Osteocyte (in vitro differentiated cells): ENCODE data around the gene ACTN4. TPM values are rescaled to one million over a fixed set of nuclear protein-coding genes. Genes with fewer than 3 reads are reported as not detected.

ENCODE experiments used
- DNase-seq: peaks from one replicate; pipeline ENCODE4 v3.0.0; 2021; ENCODE audit warnings: mixed read lengths; ENCODE audit not compliant: unreplicated experiment; ENCODE audit errors: extremely low spot score
- H3K27ac Mint-ChIP-seq: one replicate; pipeline ENCODE4 v1.8.0; 2021; ENCODE audit warnings: mild to moderate bottlenecking, mixed read lengths; ENCODE audit not compliant: unreplicated experiment
- H3K27me3 Mint-ChIP-seq: one replicate; pipeline ENCODE4 v1.8.0; 2021; ENCODE audit warnings: mixed read lengths; ENCODE audit not compliant: unreplicated experiment
- H3K36me3 Mint-ChIP-seq: one replicate; pipeline ENCODE4 v1.8.0; 2021; ENCODE audit warnings: mixed read lengths; ENCODE audit not compliant: unreplicated experiment
- H3K4me1 Mint-ChIP-seq: one replicate; pipeline ENCODE4 v1.8.0; 2021; ENCODE audit warnings: mixed read lengths; ENCODE audit not compliant: unreplicated experiment
- H3K4me3 Mint-ChIP-seq: one replicate; pipeline ENCODE4 v1.8.0; 2021; ENCODE audit warnings: mild to moderate bottlenecking, moderate library complexity, mixed read lengths; ENCODE audit not compliant: unreplicated experiment
- H3K9me3 Mint-ChIP-seq: one replicate; pipeline ENCODE4 v1.8.0; 2021; ENCODE audit warnings: mixed read lengths; ENCODE audit not compliant: unreplicated experiment
- CTCF ChIP-seq: fragments of 200-600 bp; sonication (generic); IDR thresholded peaks from 2 replicates; pipeline ENCODE4 v1.5.0; 2021; ENCODE audit warnings: antibody characterized with exemption, mild to moderate bottlenecking, moderate library complexity
- total RNA-seq: library from RNA; stranded (reverse); gene quantifications from 2 replicates; pipeline ENCODE4 v1.2.1, GENCODE V29; 2021

The ACTN4 gene
- total RNA-seq, 1 donor from 2014 or later = 525 TPM

- no peak for DNase-seq
- H3K27ac Mint-ChIP-seq = peak overlapping the region; percentile 99
- H3K36me3 Mint-ChIP-seq = peaks cover 8% of the 10 kb centered on the region
- peak overlapping the region; percentile 35 for H3K4me3 Mint-ChIP-seq
- TF ChIP-seq CTCF = no peak
- H3K27me3 Mint-ChIP-seq = no peaks in the 10 kb centered on the region
- no peaks in the 10 kb centered on the region for H3K9me3 Mint-ChIP-seq
- peaks cover 96% of the 10 kb centered on the region for H3K4me1 Mint-ChIP-seq
These were observed 5.7 kb downstream of the ACTN4 start for GRCh38 chr19:38653028-38653571.

DNA sequence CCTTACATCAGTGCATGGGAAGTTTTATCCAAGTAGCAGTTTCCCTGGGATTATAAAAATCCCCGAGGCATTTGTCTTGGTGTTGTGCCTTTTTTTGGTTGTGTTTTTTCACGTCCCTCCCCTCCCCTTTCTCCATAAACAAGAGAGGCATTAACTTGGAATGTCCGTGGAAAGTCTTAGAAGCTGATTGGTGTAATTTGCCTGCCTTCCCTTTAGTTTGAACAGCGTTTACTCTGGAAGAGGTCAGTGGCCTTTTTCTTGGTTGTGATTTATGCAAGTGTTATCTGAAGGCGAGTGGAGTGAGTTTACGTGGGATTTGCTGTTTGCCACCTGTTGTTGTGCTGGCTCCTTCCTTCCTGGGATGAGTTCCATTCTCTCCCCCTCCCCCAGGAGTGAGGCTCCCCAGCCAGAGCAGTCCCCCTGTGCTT, 7.2 kb downstream of the ACTN4 start:
- no peak for TF ChIP-seq CTCF
- H3K27me3 Mint-ChIP-seq = no peaks in the 10 kb centered on the region
- peaks cover 8% of the 10 kb centered on the region for H3K36me3 Mint-ChIP-seq
- H3K27ac Mint-ChIP-seq = peak overlapping the region; percentile 99
- DNase-seq = no peak
- H3K9me3 Mint-ChIP-seq = no peaks in the 10 kb centered on the region
- H3K4me3 Mint-ChIP-seq = peak overlapping the region; percentile 33
- H3K4me1 Mint-ChIP-seq = peaks cover 99% of the 10 kb centered on the region

DNA sequence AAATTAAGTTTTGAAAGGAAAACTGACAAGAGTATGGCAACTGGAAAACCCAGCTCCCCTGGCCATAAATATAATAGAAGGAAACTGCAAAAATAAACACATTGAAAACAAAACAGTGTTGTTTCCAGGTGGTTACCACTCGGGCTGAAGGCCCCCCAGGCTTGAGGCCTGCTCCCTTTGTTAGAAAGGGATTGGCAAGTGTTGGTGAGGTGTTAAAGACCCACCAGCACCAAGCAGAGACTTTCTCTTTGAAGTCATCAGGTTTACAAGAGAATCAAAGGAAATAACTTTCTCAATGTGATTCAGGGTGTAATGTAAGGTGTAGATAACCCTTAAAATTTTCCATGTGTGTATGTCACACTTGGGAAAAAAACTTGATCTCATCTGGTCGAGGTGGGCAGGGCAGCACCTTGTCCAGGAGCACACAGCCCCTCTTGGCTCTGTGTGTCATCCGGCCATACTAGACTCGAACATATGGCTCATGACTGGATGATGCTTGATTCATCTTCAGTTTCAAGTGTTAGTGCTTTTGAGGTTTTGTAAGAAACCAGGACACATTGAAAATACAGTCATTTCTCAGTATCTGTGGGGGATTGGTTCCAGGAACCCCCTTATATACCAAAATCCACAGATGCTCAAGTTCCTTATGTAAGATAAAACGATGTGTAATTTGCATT, 7.8 kb downstream of the ACTN4 start:
- peak overlapping the region; percentile 99 for H3K27ac Mint-ChIP-seq
- H3K36me3 Mint-ChIP-seq = peaks cover 8% of the 10 kb centered on the region
- H3K4me3 Mint-ChIP-seq = peak overlapping the region; percentile 33
- H3K4me1 Mint-ChIP-seq = peaks cover 99% of the 10 kb centered on the region
- DNase-seq = no peak
- no peaks in the 10 kb centered on the region for H3K9me3 Mint-ChIP-seq
- no peaks in the 10 kb centered on the region for H3K27me3 Mint-ChIP-seq
- no peak for TF ChIP-seq CTCF

DNA sequence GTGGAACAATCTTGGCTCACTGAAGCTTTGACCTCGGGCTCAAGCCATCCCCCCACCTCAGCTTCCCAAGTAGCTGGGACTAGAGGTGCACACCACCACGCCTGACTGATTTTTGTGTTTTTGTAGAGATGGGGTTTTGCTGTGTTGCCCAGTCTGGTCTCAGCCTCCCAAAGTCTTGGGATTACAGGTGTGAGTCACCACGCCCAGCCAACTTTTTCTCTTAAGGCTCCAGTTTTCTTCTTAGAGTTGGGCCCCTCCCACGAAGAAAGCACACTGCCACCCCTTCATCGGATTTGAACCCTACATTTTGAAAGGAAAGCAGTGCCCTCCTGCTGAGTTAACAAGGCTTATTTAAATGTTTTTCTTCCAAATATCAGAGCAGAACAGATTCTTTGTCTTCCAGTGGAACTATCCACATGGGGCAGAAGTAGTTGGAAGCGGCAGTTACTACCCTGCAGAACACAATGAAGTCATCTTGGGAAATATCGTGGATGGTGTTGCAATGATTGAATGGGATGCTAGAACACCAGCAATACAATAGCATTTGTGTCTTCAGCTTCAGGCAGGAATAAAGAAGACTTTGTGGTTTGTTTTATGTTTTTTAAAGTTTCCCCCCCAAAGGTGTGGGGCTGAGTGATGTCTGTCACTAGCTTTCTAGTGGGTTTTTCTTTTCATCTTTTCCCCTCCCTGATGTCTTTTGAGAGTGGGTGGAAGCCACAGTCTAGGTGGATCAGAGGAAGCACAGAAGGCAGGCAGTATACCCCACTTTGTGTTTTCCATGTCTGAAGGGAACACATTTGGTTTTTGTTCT, 8.9 kb downstream of the ACTN4 start:
- Mint-ChIP-seq H3K4me3 (peak overlapping the region; percentile 26), H3K36me3 (peaks cover 12% of the 10 kb centered on the region), H3K27me3 (no peaks in the 10 kb centered on the region), H3K4me1 (peaks cover 99% of the 10 kb centered on the region), H3K27ac (peak overlapping the region; percentile 99), H3K9me3 (no peaks in the 10 kb centered on the region)
- TF ChIP-seq CTCF = no peak
- DNase-seq = no peak

DNA sequence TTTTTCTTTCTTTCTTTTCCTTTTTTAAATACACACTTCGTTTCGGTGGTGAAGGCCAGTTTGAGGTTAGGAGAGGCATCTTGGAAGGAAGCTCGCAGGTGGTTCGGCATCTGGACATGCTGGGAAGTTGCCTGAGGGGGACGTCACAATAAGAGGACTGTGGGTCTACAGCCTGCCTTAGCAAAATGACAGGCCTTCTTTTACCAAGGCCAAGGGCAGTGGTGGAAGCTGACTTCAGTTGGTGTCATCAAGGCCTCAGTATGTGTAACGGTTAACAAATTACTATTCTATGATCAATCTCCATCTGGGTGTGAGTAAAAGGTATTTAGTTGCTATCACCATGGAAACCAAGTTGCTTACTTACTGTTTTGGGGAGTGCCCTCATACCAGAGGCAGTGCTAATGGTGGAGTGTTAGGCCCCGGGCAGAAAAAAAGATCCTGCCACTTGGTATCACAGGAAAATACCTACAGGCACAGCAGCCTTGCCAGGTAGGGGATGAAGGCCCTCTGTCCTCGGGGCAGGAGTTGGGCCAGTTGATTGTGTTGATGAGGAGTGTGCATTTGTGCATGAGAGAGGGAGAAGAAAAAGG, 10.3 kb downstream of the ACTN4 start:
- no peak for TF ChIP-seq CTCF
- H3K36me3 Mint-ChIP-seq = peaks cover 17% of the 10 kb centered on the region
- peak overlapping the region; percentile 99 for H3K27ac Mint-ChIP-seq
- DNase-seq = no peak
- H3K4me3 Mint-ChIP-seq = peak overlapping the region; percentile 57
- H3K4me1 Mint-ChIP-seq = peaks cover 97% of the 10 kb centered on the region
- no peaks in the 10 kb centered on the region for H3K9me3 Mint-ChIP-seq
- H3K27me3 Mint-ChIP-seq = no peaks in the 10 kb centered on the region
